ENCODE data around the gene PEX7. TPM values are rescaled to one million over a fixed set of nuclear protein-coding genes. Genes with fewer than 3 reads are reported as not detected.
"Not testable (repeated sequence)": the region's sequence is repeated elsewhere in the genome, so short reads cannot be mapped to it uniquely, and the experiment has no call there.

Gene PEX7
- total RNA-seq, 1 donor from 2014 or later, result 6.7 TPM

GRCh38 chr6:136895901-136896300 is 73.5 kb downstream of the PEX7 start:
- DNase-seq (ENCODE audit: low spot score), result no peak

DNA sequence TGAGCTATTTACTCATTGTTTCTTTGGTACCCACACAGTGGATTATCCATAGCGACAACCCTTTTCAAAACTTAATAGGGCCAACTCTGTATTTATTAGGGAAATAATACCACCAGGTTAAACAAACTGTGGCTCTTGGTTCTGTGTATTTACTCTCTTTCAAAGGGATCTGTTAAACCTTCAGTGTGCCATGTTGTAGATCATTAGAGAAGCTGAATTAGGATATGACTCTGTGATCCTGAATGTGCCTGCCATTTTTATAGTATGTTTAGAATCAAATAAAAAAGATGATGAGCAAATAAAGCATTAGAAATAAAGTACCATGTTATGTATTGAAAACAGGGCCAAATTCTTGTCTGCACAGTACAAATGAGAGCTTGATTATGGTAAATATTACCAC is 74.7 kb downstream of the PEX7 start:
- no peak for DNase-seq (ENCODE audit: low spot score)

- DNase-seq (ENCODE audit: low spot score), result no peak
These were observed 78.9 kb downstream of the PEX7 start for GRCh38 chr6:136901212-136901784.

DNA sequence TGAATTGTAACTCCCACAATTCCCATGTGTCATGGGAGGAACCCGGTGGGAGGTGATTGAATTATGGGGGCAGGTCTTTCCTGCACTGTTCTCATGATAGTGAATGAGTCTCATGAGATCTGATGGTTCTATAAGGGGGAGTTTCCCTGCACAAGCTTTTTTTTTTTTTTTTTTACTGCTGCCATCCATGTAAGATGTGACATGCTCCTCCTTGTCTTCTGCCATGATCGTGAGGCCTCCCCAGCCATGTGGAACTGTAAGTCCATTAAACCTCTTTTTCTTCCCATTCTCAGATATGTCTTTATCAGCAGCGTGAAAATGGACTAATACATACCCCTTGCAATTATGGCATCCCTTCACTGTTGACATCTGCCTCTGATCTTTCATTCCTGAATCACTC is 82.1 kb downstream of the PEX7 start:
- DNase-seq (ENCODE audit: low spot score), result not testable (repeated sequence)

- DNase-seq (ENCODE audit: low spot score), result no peak
These were observed 92.6 kb downstream of the PEX7 start for GRCh38 chr6:136914947-136915346.

- DNase-seq (ENCODE audit: low spot score), result no peak
These were observed 96.3 kb downstream of the PEX7 start for GRCh38 chr6:136918706-136919105.

DNA sequence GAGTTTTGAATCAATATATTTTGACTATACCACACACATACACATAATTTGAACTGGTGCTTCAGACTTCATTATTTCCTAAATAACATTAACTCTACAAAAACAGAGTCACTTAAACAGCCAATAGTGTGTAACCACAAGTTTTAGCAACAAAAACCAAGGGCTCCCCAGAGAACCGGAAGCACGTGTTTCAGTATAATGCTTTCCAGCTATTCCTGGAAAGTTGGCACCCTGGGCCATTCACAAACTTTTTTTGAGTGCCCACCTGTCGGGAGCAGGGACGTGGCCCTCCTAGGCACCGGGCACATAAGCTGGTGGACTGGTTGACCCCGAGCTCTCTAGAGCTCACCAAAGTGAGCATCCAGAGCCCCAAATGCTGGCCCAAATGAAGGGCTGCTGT is 97.8 kb downstream of the PEX7 start:
- no peak for DNase-seq (ENCODE audit: low spot score)

GRCh38 chr6:136920671-136921380 is 98.4 kb downstream of the PEX7 start:
- DNase-seq (ENCODE audit: low spot score), result no peak

GRCh38 chr6:136921381-136921935 is 99.1 kb downstream of the PEX7 start:
- DNase-seq (ENCODE audit: low spot score), result no peak

DNA sequence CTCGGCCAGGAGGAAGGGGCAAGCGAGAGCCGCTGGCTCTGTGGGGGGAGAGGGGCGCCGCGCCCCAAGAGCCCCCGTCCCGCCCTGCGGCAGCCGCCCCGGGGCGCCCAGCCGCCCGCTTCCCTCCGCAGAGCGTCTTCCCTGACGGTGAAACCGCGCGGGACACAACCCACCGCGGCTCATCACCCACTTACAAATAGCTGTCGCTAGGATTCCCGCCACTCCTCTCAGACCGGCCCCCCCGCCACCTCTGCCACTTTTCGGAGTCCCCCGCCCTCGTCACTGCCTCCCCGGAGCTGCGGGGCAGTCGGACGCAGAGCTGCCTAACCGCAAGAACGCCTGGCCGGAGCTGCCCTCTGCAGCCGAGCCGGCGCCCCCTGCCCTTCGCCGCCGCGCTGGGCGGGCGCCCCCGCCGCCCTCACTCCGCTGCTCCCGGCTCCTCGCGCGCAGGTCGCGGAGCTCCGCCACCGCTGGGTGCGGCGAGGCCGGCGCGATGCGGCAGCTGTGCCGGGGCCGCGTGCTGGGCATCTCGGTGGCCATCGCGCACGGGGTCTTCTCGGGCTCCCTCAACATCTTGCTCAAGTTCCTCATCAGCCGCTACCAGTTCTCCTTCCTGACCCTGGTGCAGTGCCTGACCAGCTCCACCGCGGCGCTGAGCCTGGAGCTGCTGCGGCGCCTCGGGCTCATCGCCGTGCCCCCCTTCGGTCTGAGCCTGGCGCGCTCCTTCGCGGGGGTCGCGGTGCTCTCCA is 99.7 kb downstream of the PEX7 start, which contains the start of gene SLC35D3:
Gene SLC35D3, plus strand, starts transcription at position 366 of the 749 bp plus-strand sequence. Its CDS starts 128 bp downstream, at position 494.
- DNase-seq (ENCODE audit: low spot score), result peak; percentile 3

GRCh38 chr6:136922685-136923006 is 100.3 kb downstream of the PEX7 start:
- DNase-seq (ENCODE audit: low spot score), result no peak

DNA sequence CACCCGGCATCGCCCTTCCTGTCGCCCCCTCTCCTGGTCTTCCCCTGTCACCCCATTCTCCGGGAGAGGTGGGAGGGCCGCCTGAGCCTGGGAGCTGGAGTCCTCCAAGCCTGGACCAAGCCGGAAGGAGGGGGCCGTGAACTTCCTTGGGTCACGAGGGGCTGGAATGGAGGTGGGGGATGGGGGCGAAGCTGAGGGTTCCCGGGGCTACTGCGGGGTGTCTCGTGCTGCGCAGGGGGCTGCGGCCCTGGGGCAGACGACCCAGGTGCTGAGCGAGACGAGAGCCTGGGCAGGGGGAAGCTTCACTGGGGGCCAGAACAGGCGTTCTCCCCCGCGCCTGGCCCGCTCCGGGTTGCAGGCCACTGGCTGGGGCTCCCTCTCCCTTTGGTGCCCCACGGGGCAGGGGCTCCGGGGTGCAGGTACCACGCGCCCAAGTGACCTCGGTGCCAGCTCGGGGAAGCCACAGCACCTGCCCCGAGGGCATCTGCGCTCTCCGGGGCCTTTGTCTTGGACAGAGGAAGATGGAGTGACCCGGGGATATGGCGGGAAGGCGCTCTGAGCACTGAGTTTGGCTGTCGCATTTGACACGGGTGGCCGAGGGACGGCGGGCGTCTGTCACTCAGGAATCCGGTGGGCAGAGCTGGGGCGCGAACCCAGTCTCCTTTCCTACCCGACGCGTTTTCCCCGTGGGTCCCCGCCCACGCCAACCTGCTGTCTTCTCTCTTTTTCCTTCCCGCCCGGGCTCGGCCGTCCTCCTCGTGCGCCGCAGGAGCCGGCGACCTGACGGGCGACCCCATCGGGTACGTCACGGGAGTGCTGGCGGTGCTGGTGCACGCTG is 100.9 kb downstream of the PEX7 start:
- DNase-seq (ENCODE audit: low spot score), result no peak

DNA sequence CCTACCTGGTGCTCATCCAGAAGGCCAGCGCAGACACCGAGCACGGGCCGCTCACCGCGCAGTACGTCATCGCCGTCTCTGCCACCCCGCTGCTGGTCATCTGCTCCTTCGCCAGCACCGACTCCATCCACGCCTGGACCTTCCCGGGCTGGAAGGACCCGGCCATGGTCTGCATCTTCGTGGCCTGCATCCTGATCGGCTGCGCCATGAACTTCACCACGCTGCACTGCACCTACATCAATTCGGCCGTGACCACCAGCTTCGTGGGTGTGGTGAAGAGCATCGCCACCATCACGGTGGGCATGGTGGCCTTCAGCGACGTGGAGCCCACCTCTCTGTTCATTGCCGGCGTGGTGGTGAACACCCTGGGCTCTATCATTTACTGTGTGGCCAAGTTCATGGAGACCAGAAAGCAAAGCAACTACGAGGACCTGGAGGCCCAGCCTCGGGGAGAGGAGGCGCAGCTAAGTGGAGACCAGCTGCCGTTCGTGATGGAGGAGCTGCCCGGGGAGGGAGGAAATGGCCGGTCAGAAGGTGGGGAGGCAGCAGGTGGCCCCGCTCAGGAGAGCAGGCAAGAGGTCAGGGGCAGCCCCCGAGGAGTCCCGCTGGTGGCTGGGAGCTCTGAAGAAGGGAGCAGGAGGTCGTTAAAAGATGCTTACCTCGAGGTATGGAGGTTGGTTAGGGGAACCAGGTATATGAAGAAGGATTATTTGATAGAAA is 101.7 kb downstream of the PEX7 start:
- no peak for DNase-seq (ENCODE audit: low spot score)

- no peak for DNase-seq (ENCODE audit: low spot score)
These were observed 104.0 kb downstream of the PEX7 start for GRCh38 chr6:136926383-136926782.

GRCh38 chr6:136927292-136927691 is 104.9 kb downstream of the PEX7 start:
- DNase-seq (ENCODE audit: low spot score), result no peak

GRCh38 chr6:136930528-136930927 is 108.1 kb downstream of the PEX7 start:
- DNase-seq (ENCODE audit: low spot score), result no peak

- DNase-seq (ENCODE audit: low spot score), result no peak
These were observed 110.2 kb downstream of the PEX7 start for GRCh38 chr6:136932599-136932998.

- DNase-seq (ENCODE audit: low spot score), result no peak
These were observed 122.7 kb downstream of the PEX7 start for GRCh38 chr6:136945072-136945471.

DNA sequence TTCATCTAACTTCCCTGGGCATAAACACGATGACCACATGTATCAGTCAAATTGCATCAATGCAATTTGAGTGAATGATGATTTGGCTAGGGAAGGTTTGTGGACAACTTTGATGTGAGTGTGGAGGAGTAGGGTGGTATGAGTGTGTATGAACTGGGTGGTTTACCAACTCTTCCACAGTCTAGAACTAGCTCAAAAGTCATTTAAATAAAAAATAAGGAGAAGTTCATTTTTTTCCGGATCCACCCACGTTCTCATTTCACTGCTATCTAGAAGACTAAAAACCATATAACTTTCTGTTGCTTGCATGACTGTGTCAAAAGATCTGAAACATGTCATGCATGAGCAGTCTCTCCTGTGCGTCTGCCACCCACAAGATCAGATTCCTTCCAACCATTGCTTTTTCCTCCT is 123.3 kb downstream of the PEX7 start:
- no peak for DNase-seq (ENCODE audit: low spot score)

DNA sequence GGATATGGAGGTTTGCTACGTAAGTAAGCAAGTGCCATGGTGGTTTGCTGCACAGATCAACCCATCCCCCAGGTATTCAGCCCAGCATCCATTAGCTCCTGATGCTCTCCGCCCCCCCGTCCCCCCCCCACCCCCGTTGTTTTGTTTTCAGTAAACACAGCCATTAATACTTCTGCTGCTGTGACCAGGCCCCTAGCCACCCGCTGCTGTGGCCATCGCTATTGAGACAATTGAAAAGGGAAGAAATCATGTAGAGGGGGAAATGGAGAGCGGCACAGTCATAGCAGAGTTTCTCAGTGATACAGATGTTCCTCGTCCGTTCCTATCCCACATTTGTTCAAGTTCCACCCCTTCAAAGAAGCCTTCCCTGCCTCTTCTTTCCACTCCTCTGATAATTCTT is 124.6 kb downstream of the PEX7 start:
- no peak for DNase-seq (ENCODE audit: low spot score)

DNA sequence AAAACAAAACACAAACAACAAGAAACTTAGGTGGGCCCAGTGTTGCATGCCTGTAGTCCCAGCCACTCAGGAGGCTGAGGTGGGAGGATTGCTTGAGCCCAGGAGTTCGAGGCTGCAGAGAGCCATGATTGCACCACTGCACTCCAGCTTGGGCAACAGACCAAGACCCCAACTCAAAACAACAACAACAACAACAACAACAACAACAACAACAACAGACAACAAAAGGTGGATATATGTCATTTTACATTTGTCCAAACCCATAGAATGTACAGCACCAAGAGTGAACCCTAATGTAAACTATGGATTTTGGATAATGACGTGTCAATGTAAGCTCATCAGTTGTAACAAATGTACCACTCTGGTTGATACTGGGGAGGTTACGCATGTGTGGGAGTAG is 127.6 kb downstream of the PEX7 start:
- DNase-seq (ENCODE audit: low spot score), result not testable (repeated sequence)

All from umbilical cord (tissue), 2 donors.